ENCODE results near the gene OR51V1.

The OR51V1 gene

GRCh38 chr11:5154657-5155056 is 45.8 kb downstream of the OR51V1 start, which contains the start of gene OR52A1:
Gene OR52A1, minus strand, starts transcription at chr11:5154757. Its CDS starts 2,388 bp downstream, at chr11:5152369.
- no peak for DNase-seq (ENCODE audit: insufficient read length)

DNA sequence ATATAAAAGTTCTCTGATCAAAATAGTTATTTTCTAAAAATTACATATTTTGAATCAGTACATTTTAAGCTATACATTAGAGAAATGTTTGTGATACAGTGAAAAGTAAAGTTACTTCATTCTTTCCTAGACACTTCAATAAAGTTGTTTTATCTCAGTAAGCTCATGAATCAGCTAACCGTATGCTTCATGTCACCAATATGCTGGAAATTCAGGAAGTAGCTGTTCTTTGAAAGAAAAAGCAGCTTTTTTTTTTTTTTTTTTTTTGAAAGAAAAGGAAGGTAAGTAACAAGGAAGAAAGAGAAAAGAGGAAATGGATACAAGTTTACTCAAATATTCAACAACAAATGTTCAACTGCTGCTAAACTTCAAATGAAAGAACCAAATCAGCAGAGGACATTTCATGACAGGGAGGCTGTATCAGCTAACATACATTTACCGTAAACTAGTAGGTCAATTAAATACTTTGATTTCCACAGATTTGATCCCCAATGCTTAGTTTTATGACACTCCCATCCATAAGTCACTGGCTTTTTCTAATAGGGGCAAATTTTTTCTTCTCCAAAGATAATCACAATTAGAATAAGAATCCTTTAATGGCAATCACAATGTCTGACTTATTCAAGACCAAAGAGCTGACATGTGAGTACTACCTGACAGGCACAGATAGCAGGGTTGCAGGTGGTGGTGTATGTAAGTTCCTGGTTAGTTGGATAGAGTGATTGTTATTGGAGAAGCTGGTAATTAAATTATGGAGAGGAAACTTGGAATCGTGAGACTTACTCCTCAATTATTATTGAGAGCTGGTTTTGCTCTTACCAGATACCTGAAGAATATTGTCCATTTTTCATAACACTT is 46.7 kb downstream of the OR51V1 start:
- TF ChIP-seq TAF1 (IDR thresholded peaks at IDR 0.05; ENCODE audit: borderline replicate concordance, low read depth, low read length) (no peak), POLR2AphosphoS5 (IDR thresholded peaks at IDR 0.05; ENCODE audit: low read depth, low read length) (no peak), POLR2A (IDR thresholded peaks at IDR 0.05; ENCODE audit: low read depth, low read length) (no peak)
- DNase-seq (ENCODE audit: insufficient read length) (no peak), FAIRE-seq (no peak)

More at GRCh38 chr11:5154657-5155056, 45.8 kb downstream of the OR51V1 start, which contains the start of gene OR52A1:
- TF ChIP-seq POLR2AphosphoS5 (IDR thresholded peaks at IDR 0.05; ENCODE audit: low read depth, low read length) (no peak), POLR2A (IDR thresholded peaks at IDR 0.05; ENCODE audit: low read depth, low read length) (no peak), TAF1 (IDR thresholded peaks at IDR 0.05; ENCODE audit: borderline replicate concordance, low read depth, low read length) (no peak)
- no peak for FAIRE-seq

GRCh38 chr11:5151713-5152153 is 48.7 kb downstream of the OR51V1 start:
- DNase-seq (ENCODE audit: insufficient read length) (no peak), FAIRE-seq (no peak)
- TF ChIP-seq POLR2A (IDR thresholded peaks at IDR 0.05; ENCODE audit: low read depth, low read length) (no peak), POLR2AphosphoS5 (IDR thresholded peaks at IDR 0.05; ENCODE audit: low read depth, low read length) (no peak)

Data from GM12892 (cell line).